ENCODE results near the gene ZNF536.

DNA sequence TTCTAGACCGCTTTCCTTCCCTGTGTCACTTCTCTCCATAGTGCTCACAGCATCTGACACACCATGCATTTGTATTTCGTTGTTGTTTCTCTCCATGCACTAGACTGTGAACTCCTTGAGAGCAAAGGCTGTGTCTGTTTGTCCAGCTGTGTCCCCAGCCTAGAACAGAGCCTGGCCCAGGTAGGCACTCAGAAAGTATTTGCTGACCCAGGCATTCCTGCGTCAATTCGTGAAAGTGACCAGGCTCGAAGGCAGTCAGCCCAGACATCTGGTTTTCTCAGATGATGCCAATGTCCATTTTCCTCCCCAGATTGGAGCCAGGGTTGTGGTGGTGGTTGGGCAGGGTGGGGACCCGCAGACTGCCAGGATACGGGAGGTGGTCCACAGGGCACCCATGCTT is 164.8 kb downstream of the ZNF536 start:
- TF ChIP-seq, protein P1, sequence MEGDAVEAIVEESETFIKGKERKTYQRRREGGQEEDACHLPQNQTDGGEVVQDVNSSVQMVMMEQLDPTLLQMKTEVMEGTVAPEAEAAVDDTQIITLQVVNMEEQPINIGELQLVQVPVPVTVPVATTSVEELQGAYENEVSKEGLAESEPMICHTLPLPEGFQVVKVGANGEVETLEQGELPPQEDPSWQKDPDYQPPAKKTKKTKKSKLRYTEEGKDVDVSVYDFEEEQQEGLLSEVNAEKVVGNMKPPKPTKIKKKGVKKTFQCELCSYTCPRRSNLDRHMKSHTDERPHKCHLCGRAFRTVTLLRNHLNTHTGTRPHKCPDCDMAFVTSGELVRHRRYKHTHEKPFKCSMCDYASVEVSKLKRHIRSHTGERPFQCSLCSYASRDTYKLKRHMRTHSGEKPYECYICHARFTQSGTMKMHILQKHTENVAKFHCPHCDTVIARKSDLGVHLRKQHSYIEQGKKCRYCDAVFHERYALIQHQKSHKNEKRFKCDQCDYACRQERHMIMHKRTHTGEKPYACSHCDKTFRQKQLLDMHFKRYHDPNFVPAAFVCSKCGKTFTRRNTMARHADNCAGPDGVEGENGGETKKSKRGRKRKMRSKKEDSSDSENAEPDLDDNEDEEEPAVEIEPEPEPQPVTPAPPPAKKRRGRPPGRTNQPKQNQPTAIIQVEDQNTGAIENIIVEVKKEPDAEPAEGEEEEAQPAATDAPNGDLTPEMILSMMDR (conservative IDR thresholded peaks at IDR 0.05; ENCODE audit: low read depth, low read length): no peak
- no peak for TF ChIP-seq EZH2 (IDR thresholded peaks at IDR 0.05; ENCODE audit: low read length, unreplicated experiment)
